Uterus (tissue), 2 donors: ENCODE results near the gene PACRG.

Experiments used
- POLR2A ChIP-seq, 2 donors: fragments of 450-650 bp; IDR thresholded peaks; one replicate each; pipeline ENCODE4 v1.6.1; 2016; ENCODE audit warnings: antibody characterized with exemption in 2 of 2, mild to moderate bottlenecking in 1 of 2, moderate library complexity in 1 of 2
- TF ChIP-seq, protein P1 (sequence below), 4 experiments: fragments of 200-600 bp in 2 of 4; fragments of 450-650 bp in 2 of 4; sonication (generic) in 2 of 4; IDR thresholded peaks; one replicate each; pipeline ENCODE4 v1.5.1; 2016 to 2019; ENCODE audit warnings: antibody characterized with exemption in 4 of 4, mild to moderate bottlenecking in 2 of 4, moderate library complexity in 1 of 4

DNA sequence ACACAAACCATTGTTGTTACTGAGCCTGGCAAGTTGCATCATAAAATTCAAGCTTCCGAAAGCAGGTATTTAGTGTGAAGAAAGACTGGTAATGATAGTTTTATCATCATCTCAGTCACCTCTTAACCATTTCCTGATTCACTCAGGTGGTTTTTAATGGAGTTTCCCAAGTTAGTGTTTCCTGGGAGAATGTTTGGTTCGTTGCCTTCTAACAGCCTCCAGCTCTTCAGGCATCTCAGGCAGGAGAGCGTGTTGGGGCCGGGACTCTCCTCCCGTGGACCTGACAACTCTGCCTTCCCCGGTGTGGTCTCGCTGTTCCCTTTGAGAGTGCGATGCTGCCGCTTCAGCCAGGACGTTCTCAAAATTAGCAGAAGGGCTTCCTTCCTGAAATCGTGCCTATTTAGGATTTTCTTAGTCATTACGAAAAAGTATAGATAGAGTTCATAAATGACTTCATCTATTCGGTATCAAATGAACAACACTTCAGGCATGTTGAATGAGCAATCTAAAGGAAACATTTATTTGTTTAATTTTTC is 581.8 kb downstream of the PACRG start:
- TF ChIP-seq, protein P1, sequence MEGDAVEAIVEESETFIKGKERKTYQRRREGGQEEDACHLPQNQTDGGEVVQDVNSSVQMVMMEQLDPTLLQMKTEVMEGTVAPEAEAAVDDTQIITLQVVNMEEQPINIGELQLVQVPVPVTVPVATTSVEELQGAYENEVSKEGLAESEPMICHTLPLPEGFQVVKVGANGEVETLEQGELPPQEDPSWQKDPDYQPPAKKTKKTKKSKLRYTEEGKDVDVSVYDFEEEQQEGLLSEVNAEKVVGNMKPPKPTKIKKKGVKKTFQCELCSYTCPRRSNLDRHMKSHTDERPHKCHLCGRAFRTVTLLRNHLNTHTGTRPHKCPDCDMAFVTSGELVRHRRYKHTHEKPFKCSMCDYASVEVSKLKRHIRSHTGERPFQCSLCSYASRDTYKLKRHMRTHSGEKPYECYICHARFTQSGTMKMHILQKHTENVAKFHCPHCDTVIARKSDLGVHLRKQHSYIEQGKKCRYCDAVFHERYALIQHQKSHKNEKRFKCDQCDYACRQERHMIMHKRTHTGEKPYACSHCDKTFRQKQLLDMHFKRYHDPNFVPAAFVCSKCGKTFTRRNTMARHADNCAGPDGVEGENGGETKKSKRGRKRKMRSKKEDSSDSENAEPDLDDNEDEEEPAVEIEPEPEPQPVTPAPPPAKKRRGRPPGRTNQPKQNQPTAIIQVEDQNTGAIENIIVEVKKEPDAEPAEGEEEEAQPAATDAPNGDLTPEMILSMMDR (IDR thresholded peaks at IDR 0.05) = no peak
- TF ChIP-seq POLR2A (IDR thresholded peaks at IDR 0.05) = no peak
